Fibroblast of lung (primary cell): ENCODE results near the gene PPP1R3C. TPM values are rescaled to one million over a fixed set of nuclear protein-coding genes. Genes with fewer than 3 reads are reported as not detected.

Experiments used
- DNase-seq, 2 donors: peaks; one replicate each; pipeline versions ENCODE4 v3.0.0 to v3.0.0-alpha.2; 2010; ENCODE audit warnings: low read depth in 2 of 2
- H2AFZ ChIP-seq: 2 replicates; pipeline ENCODE4 v1.5.1; 2012; ENCODE audit warnings: low read length, control low read depth, inconsistent platforms
- H3K27ac ChIP-seq: 2 replicates; pipeline ENCODE4 v1.5.1; 2011; ENCODE audit warnings: low read length, control low read depth; ENCODE audit not compliant: insufficient read depth
- H3K27me3 ChIP-seq: 2 replicates; pipeline ENCODE4 v1.5.1; 2011; ENCODE audit warnings: mild to moderate bottlenecking, low read length; ENCODE audit not compliant: control insufficient read depth, insufficient read depth
- H3K36me3 ChIP-seq: 2 replicates; pipeline ENCODE4 v1.5.1; 2011; ENCODE audit warnings: low read length; ENCODE audit not compliant: control insufficient read depth, insufficient read depth
- H3K4me1 ChIP-seq: 2 replicates; pipeline ENCODE4 v1.5.1; 2011; ENCODE audit warnings: low read length; ENCODE audit not compliant: control insufficient read depth, insufficient read depth; ENCODE audit errors: extremely low read depth
- H3K4me2 ChIP-seq: 2 replicates; pipeline ENCODE4 v1.5.1; 2011; ENCODE audit warnings: low read length, control low read depth; ENCODE audit not compliant: insufficient read depth; ENCODE audit errors: extremely low read depth
- H3K4me3 ChIP-seq, 4 experiments: fragments of 200-600 bp in 1 of 4; sonication (generic) in 1 of 4; replicated peaks in 1 of 4; 2 replicates each; pipeline ENCODE4 v1.5.1; 2011 to 2016; ENCODE audit warnings: low read length in 4 of 4, low read depth in 3 of 4, mild to moderate bottlenecking in 3 of 4, control low read depth in 2 of 4, inconsistent platforms in 1 of 4, mixed read lengths in 1 of 4; ENCODE audit not compliant: insufficient read depth in 1 of 4; ENCODE audit errors: control extremely low read depth in 1 of 4
- H3K79me2 ChIP-seq: 2 replicates; pipeline ENCODE4 v1.5.1; 2012; ENCODE audit warnings: mild to moderate bottlenecking, low read length, inconsistent platforms; ENCODE audit not compliant: control insufficient read depth, insufficient read depth
- H3K9ac ChIP-seq: 2 replicates; pipeline ENCODE4 v1.5.1; 2011; ENCODE audit warnings: mild to moderate bottlenecking, low read length, control low read depth; ENCODE audit not compliant: insufficient read depth
- H3K9me3 ChIP-seq: 2 replicates; pipeline ENCODE4 v1.5.1; 2012; ENCODE audit warnings: low read depth, low read length; ENCODE audit not compliant: control insufficient read depth, insufficient read depth
- H4K20me1 ChIP-seq: 2 replicates; pipeline ENCODE4 v1.5.1; 2011; ENCODE audit warnings: low read length; ENCODE audit not compliant: control insufficient read depth, insufficient read depth; ENCODE audit errors: extremely low read depth
- CTCF ChIP-seq, 2 donors: IDR thresholded peaks in 1 of 2; conservative IDR thresholded peaks in 1 of 2; 1 replicate in 1 of 2; 2 replicates in 1 of 2; pipeline ENCODE4 v1.5.1; 2011 to 2012; ENCODE audit warnings: low read length in 2 of 2, control low read depth in 1 of 2, inconsistent platforms in 1 of 2, low read depth in 1 of 2, mild to moderate bottlenecking in 1 of 2
- EZH2 ChIP-seq: IDR thresholded peaks from 2 replicates; pipeline ENCODE4 v1.5.1; 2012; ENCODE audit warnings: low read length, control low read depth, mild to moderate bottlenecking; ENCODE audit errors: missing control alignments
- polyA plus RNA-seq, 2 donors: library from polyadenylated mRNA; depleted of rRNA in 1 of 2; stranded (reverse) in 1 of 2; unstranded in 1 of 2; fragments of >200 nt; gene quantifications; 2 replicates each; pipeline ENCODE4 v1.2.1, GENCODE V29; 2011 to 2012; ENCODE audit warnings: missing spikeins in 1 of 2
- total RNA-seq: library from RNA; depleted of rRNA; stranded (reverse); fragments of >200 nt; gene quantifications from 2 replicates; pipeline ENCODE4 v1.2.1, GENCODE V29; 2014

Gene PPP1R3C
- total and polyA plus RNA-seq, 2 donors (not counting 1 experiment from before 2014, with no cell fraction given): 67.8 to 125 TPM

- DNase-seq: peak; percentile 79 to 90
These were observed 44.9 kb downstream of the PPP1R3C start for GRCh38 chr10:91587710-91588638.

GRCh38 chr10:91582153-91582554 lies 50.7 kb downstream of the PPP1R3C start:
- H4K20me1 ChIP-seq: no peaks in the 10 kb centered on the region
- H3K27me3 ChIP-seq: no peaks in the 10 kb centered on the region
- no peak overlapping the region for H2AFZ ChIP-seq
- H3K79me2 ChIP-seq: no peaks in the 10 kb centered on the region
- H3K27ac ChIP-seq: no peak overlapping the region
- H3K4me1 ChIP-seq: no peaks in the 10 kb centered on the region
- no peaks in the 10 kb centered on the region for H3K36me3 ChIP-seq
- H3K9ac ChIP-seq: no peak overlapping the region
- no peaks in the 10 kb centered on the region for H3K9me3 ChIP-seq
- no peak overlapping the region for H3K4me3 ChIP-seq
- H3K4me2 ChIP-seq: no peak overlapping the region
- no peak for TF ChIP-seq EZH2
- no peak for TF ChIP-seq CTCF (conservative IDR thresholded peaks at IDR 0.05 in 1 of 2, IDR thresholded peaks at IDR 0.05 in 1 of 2; ENCODE audit: low read depth in 1 of 2, low read length in 2 of 2)
- DNase-seq: no peak

More at GRCh38 chr10:91587710-91588638, 44.9 kb downstream of the PPP1R3C start:
- Histone ChIP-seq H4K20me1 (no peaks in the 10 kb centered on the region), H3K9ac (no peak overlapping the region), H3K36me3 (no peaks in the 10 kb centered on the region), H3K9me3 (no peaks in the 10 kb centered on the region), H3K4me3 (no peak overlapping the region), H2AFZ (no peak overlapping the region), H3K4me1 (peaks cover 47% of the 10 kb centered on the region), H3K4me2 (peak overlapping the region; percentile 39), H3K27ac (peak overlapping the region; percentile 2), H3K79me2 (no peaks in the 10 kb centered on the region), H3K27me3 (no peaks in the 10 kb centered on the region)
- TF ChIP-seq EZH2 (no peak), CTCF (conservative IDR thresholded peaks at IDR 0.05 in 1 of 2, IDR thresholded peaks at IDR 0.05 in 1 of 2; ENCODE audit: low read depth in 1 of 2, low read length in 2 of 2) (no peak)

- Histone ChIP-seq H3K4me1 (no peaks in the 10 kb centered on the region), H3K9me3 (no peaks in the 10 kb centered on the region), H2AFZ (no peak overlapping the region), H3K4me3 (no peak overlapping the region), H3K27me3 (no peaks in the 10 kb centered on the region), H3K9ac (no peak overlapping the region), H3K36me3 (no peaks in the 10 kb centered on the region), H3K79me2 (no peaks in the 10 kb centered on the region), H3K27ac (no peak overlapping the region), H4K20me1 (no peaks in the 10 kb centered on the region), H3K4me2 (no peak overlapping the region)
- DNase-seq: peak in 1 of 2 donors; percentile 83
- TF ChIP-seq EZH2 (no peak), CTCF (conservative IDR thresholded peaks at IDR 0.05 in 1 of 2, IDR thresholded peaks at IDR 0.05 in 1 of 2; ENCODE audit: low read depth in 1 of 2, low read length in 2 of 2) (no peak)
These were observed 53.4 kb downstream of the PPP1R3C start for GRCh38 chr10:91579329-91579985.
